ENCODE results near the gene DIS3L2. TPM values are rescaled to one million over a fixed set of nuclear protein-coding genes. Genes with fewer than 3 reads are reported as not detected.

Gene DIS3L2
- total RNA-seq, 4 donors from 2014 or later, result 16.1 to 26.7 (median 22.0) TPM

DNA sequence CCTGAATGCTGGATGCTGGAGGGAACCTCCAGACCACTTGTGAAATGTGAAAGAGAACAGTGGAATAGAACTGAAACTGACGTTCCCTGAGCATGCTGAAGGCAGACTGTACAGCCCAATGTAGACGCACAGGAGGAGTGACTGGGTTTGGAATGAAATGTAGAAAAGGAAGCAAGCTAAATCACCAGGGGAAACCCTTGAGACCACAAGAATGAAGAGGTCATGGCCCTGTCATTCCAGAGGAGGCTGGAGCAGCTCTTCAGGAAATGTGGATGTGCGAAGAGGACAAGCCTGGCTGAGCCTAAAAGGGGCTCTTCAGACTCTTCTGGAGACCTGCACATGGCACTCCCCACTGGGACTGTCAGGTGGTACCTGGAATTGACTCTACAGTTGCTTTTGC is 298.6 kb downstream of the DIS3L2 start:
- no peak overlapping the region for H3K4me3 ChIP-seq
- DNase-seq (ENCODE audit: extremely low spot score), result no peak
- H3K27ac ChIP-seq (replicated peaks in 1 of 4), result no peak overlapping the region
- intact Hi-C loops (cut with DNase I), result no loop called here
- no peaks in the 10 kb centered on the region for H3K27me3 ChIP-seq
- WGBS, result 60% methylated on average over 3 of the region's 3 CpGs
- no peaks in the 10 kb centered on the region for H3K9me3 ChIP-seq
- H3K36me3 ChIP-seq, result peaks cover 15 to 48% (median 32%) of the 10 kb centered on the region in 4 donors
- peaks cover 0 to 7% (median 1%) of the 10 kb centered on the region in 4 donors for H3K4me1 ChIP-seq
- TF ChIP-seq POLR2AphosphoS5 (IDR thresholded peaks at IDR 0.05) (no peak), EP300 (IDR thresholded peaks at IDR 0.05) (no peak), POLR2A (IDR thresholded peaks at IDR 0.05; ENCODE audit: low read depth) (no peak)
- TF ChIP-seq, protein P1, sequence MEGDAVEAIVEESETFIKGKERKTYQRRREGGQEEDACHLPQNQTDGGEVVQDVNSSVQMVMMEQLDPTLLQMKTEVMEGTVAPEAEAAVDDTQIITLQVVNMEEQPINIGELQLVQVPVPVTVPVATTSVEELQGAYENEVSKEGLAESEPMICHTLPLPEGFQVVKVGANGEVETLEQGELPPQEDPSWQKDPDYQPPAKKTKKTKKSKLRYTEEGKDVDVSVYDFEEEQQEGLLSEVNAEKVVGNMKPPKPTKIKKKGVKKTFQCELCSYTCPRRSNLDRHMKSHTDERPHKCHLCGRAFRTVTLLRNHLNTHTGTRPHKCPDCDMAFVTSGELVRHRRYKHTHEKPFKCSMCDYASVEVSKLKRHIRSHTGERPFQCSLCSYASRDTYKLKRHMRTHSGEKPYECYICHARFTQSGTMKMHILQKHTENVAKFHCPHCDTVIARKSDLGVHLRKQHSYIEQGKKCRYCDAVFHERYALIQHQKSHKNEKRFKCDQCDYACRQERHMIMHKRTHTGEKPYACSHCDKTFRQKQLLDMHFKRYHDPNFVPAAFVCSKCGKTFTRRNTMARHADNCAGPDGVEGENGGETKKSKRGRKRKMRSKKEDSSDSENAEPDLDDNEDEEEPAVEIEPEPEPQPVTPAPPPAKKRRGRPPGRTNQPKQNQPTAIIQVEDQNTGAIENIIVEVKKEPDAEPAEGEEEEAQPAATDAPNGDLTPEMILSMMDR (IDR thresholded peaks at IDR 0.05), result no peak

DNA sequence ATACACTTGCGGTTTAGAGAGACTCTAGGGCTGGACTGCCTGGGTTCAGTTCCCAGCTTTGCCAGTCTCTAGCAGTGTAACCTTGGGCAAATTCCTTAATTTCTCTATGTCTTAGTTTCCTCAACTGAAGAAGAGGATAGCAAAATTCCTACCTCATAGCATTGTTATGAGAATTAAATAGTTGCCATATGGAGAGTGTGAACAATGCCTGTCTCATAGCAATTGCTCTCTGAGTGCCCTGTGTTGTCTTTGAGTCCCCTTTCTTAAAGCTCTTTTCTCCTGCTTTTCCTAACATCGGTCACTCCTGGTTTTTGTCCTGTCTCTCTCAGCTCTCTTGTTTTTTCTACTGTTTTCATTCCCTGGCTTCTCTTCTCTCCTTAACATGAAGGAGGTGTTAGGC is 300.3 kb downstream of the DIS3L2 start:
- Histone ChIP-seq H3K27ac (replicated peaks in 1 of 4) (no peak overlapping the region), H3K4me3 (no peak overlapping the region), H3K36me3 (peaks cover 15 to 62% (median 35%) of the 10 kb centered on the region in 4 donors), H3K4me1 (peaks cover 0 to 7% (median 1%) of the 10 kb centered on the region in 4 donors), H3K9me3 (no peaks in the 10 kb centered on the region), H3K27me3 (no peaks in the 10 kb centered on the region)
- no peak for DNase-seq (ENCODE audit: extremely low spot score)
- intact Hi-C loops (cut with DNase I), result no loop called here
- 93% methylated on average over 2 of the region's 2 CpGs for WGBS
- TF ChIP-seq, protein P1 (IDR thresholded peaks at IDR 0.05), result no peak
- TF ChIP-seq POLR2A (IDR thresholded peaks at IDR 0.05; ENCODE audit: low read depth) (no peak), EP300 (IDR thresholded peaks at IDR 0.05) (no peak), POLR2AphosphoS5 (IDR thresholded peaks at IDR 0.05) (no peak)

DNA sequence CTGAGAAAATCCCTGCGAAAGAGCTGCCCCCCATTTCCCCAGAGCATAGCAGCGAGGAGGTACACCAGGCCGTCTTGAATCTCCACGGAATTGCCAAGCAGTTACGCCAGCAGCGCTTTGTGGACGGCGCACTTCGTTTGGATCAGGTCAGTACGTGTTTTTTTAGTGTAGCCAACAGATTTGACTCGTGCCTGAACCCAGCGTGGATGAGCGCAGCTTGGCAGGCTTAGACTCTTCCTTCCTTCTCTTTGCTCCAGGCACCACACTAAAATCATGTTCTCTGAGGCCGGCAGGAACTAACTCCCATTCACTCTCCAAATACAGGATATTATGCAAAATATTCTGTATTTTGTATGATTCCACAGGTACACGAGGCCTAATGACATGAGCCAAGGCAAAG is 301.8 kb downstream of the DIS3L2 start:
- Histone ChIP-seq H3K27ac (replicated peaks in 1 of 4) (no peak overlapping the region), H3K4me3 (no peak overlapping the region), H3K27me3 (no peaks in the 10 kb centered on the region), H3K4me1 (peaks cover 0 to 7% (median 1%) of the 10 kb centered on the region in 4 donors), H3K9me3 (no peaks in the 10 kb centered on the region), H3K36me3 (peaks cover 15 to 63% (median 35%) of the 10 kb centered on the region in 4 donors)
- DNase-seq (ENCODE audit: extremely low spot score), result no peak
- 91% methylated on average over 15 of the region's 15 CpGs for WGBS
- intact Hi-C loops (cut with DNase I), result no loop called here
- TF ChIP-seq, protein P1 (IDR thresholded peaks at IDR 0.05), result no peak
- TF ChIP-seq EP300 (IDR thresholded peaks at IDR 0.05), result no peak
- no peak for TF ChIP-seq POLR2AphosphoS5 (IDR thresholded peaks at IDR 0.05)
- TF ChIP-seq POLR2A (IDR thresholded peaks at IDR 0.05; ENCODE audit: low read depth), result no peak

DNA sequence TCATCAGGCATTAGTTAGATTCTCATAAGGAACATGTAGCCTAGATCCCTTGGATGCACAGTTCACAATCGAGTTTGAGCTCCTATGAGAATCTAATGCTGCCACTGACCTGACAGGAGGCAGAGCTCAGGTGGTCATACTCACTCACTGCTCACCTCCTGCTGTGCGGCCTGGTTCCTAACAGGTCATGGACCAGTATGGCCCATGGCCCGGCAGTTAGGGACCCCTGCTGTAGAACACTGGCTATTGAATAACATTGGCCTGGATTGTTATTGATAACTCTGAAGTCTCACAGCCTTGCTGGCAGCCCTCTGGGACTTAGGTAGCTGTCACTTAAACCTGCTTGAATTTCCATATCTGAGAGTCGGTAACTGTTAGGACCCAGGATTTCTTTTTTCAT is 302.6 kb downstream of the DIS3L2 start:
- Histone ChIP-seq H3K27ac (replicated peaks in 1 of 4) (no peak overlapping the region), H3K4me3 (no peak overlapping the region), H3K36me3 (peaks cover 15 to 69% (median 35%) of the 10 kb centered on the region in 4 donors), H3K27me3 (no peaks in the 10 kb centered on the region), H3K4me1 (peaks cover 0 to 7% (median 1%) of the 10 kb centered on the region in 4 donors), H3K9me3 (no peaks in the 10 kb centered on the region)
- no peak for DNase-seq (ENCODE audit: extremely low spot score)
- WGBS, result 96% methylated on average over 4 of the region's 4 CpGs
- intact Hi-C loops (cut with DNase I), result no loop called here
- no peak for TF ChIP-seq EP300 (IDR thresholded peaks at IDR 0.05)
- no peak for TF ChIP-seq POLR2AphosphoS5 (IDR thresholded peaks at IDR 0.05)
- TF ChIP-seq, protein P1 (IDR thresholded peaks at IDR 0.05), result no peak
- no peak for TF ChIP-seq POLR2A (IDR thresholded peaks at IDR 0.05; ENCODE audit: low read depth)

DNA sequence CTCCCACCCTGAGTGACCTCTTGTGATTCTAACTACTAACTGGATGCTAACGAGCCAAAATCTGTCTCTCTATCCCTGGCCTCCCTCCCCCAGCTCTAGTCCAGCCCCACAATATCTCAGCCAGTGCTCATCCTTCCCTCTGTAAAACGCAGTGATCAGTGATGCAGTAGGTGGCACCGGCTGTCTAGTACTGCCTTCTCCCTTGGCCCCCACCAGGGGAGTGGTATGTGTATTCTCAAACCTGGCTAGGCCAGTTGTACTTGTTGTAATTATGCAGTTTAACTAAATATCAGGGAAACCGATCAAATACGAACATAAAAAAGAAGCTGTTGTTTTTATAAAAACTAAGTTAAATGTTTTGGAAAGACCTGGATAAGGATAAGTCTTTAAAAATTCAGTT is 303.8 kb downstream of the DIS3L2 start:
- DNase-seq (ENCODE audit: extremely low spot score), result no peak
- TF ChIP-seq, protein P1 (IDR thresholded peaks at IDR 0.05), result no peak
- TF ChIP-seq POLR2AphosphoS5 (IDR thresholded peaks at IDR 0.05), result no peak
- no peak for TF ChIP-seq POLR2A (IDR thresholded peaks at IDR 0.05; ENCODE audit: low read depth)
- TF ChIP-seq EP300 (IDR thresholded peaks at IDR 0.05), result no peak
- no peaks in the 10 kb centered on the region for H3K9me3 ChIP-seq
- intact Hi-C loops (cut with DNase I), result no loop called here
- 91% methylated on average over 5 of the region's 5 CpGs for WGBS
- H3K4me1 ChIP-seq, result peaks cover 0 to 1% (median 0%) of the 10 kb centered on the region in 4 donors
- H3K36me3 ChIP-seq, result peaks cover 15 to 63% (median 35%) of the 10 kb centered on the region in 4 donors
- no peaks in the 10 kb centered on the region for H3K27me3 ChIP-seq
- H3K4me3 ChIP-seq, result no peak overlapping the region
- H3K27ac ChIP-seq (replicated peaks in 1 of 4), result no peak overlapping the region

Measured in esophagus muscularis mucosa (tissue), 4 donors.